SU-DHL-6 (cell line): Measurements from ENCODE around the gene PCSK2.

Experiments used
- H2AFZ ChIP-seq: fragments of 200-600 bp; sonication (generic); 2 replicates; pipeline ENCODE4 v1.6.1; 2014; ENCODE audit warnings: low read depth, mild to moderate bottlenecking, moderate library complexity, mixed read lengths, antibody characterized with exemption, low read length; ENCODE audit not compliant: severe bottlenecking
- H3F3A ChIP-seq: fragments of 200-600 bp; shearing (Covaris generic); 2 replicates; pipeline ENCODE4 v1.6.0; 2016; ENCODE audit warnings: antibody characterized with exemption, mild to moderate bottlenecking; ENCODE audit not compliant: insufficient read depth
- H3K27ac ChIP-seq: fragments of 200-600 bp; sonication (generic); 2 replicates; pipeline ENCODE4 v1.5.1; 2016; ENCODE audit warnings: low read depth, mild to moderate bottlenecking, low read length, moderate library complexity, mixed read lengths
- H3K27me3 ChIP-seq: fragments of 200-600 bp; sonication (generic), shearing (Covaris generic); 2 replicates; pipeline ENCODE4 v1.6.0; 2014; ENCODE audit warnings: mild to moderate bottlenecking, low read length
- H3K36me3 ChIP-seq: fragments of 200-600 bp; sonication (generic); 2 replicates; pipeline ENCODE4 v1.6.1; 2014; ENCODE audit warnings: mild to moderate bottlenecking, low read length, mixed read lengths
- H3K4me2 ChIP-seq: fragments of 300-600, 200-600 bp; shearing (Covaris generic), sonication (generic); 2 replicates; pipeline ENCODE4 v1.6.0; 2014; ENCODE audit warnings: low read length, low read depth, mild to moderate bottlenecking; ENCODE audit not compliant: poor library complexity, severe bottlenecking
- H3K4me3 ChIP-seq: fragments of 200-600 bp; sonication (generic); 2 replicates; pipeline ENCODE4 v1.5.1; 2014; ENCODE audit warnings: antibody characterized with exemption, low read length, mild to moderate bottlenecking, mixed read lengths; ENCODE audit not compliant: insufficient read depth, poor library complexity, severe bottlenecking
- H3K79me2 ChIP-seq: fragments of 200-600 bp; sonication (generic); 2 replicates; pipeline ENCODE4 v1.6.1; 2014; ENCODE audit warnings: mild to moderate bottlenecking, low read length, moderate library complexity; ENCODE audit not compliant: insufficient read depth
- H3K9ac ChIP-seq: fragments of 200-600 bp; sonication (generic); 2 replicates; pipeline ENCODE4 v1.7.0; 2014; ENCODE audit warnings: mild to moderate bottlenecking, low read length
- H3K9me2 ChIP-seq: fragments of 200-600 bp; sonication (generic); replicated peaks from 2 replicates; pipeline ENCODE4 v1.6.1; 2014; ENCODE audit warnings: low read length; ENCODE audit not compliant: insufficient read depth
- H3K9me3 ChIP-seq: fragments of 200-600 bp; sonication (generic); 2 replicates; pipeline ENCODE4 v1.6.1; 2014; ENCODE audit warnings: low read length, mixed read lengths; ENCODE audit not compliant: insufficient read depth
- H4K20me1 ChIP-seq: fragments of 200-600 bp; sonication (generic); 2 replicates; pipeline ENCODE4 v1.6.1; 2014; ENCODE audit warnings: low read depth, mild to moderate bottlenecking, antibody characterized with exemption, low read length, moderate library complexity, mixed read lengths
- CTCF ChIP-seq: fragments of 200-600 bp; sonication (generic); IDR thresholded peaks from one replicate; pipeline ENCODE4 v1.5.1; 2017; ENCODE audit warnings: antibody characterized with exemption, mild to moderate bottlenecking, low read length, moderate library complexity; ENCODE audit not compliant: insufficient read depth, poor library complexity, severe bottlenecking
- EZH2phosphoT487 ChIP-seq: fragments of 200-600 bp; sonication (generic), shearing (Covaris generic); conservative IDR thresholded peaks from 2 replicates; pipeline ENCODE4 v1.6.1; 2018; ENCODE audit warnings: mild to moderate bottlenecking, antibody characterized with exemption, low read length, moderate library complexity, mixed read lengths

Gene PCSK2

GRCh38 chr20:17495826-17496225, 269.0 kb downstream of the PCSK2 start:
- H4K20me1 ChIP-seq, result no peaks in the 10 kb centered on the region
- H2AFZ ChIP-seq, result no peak overlapping the region
- H3K4me2 ChIP-seq, result no peak overlapping the region
- no peaks in the 10 kb centered on the region for H3K79me2 ChIP-seq
- H3K9ac ChIP-seq, result no peak overlapping the region
- H3K9me2 ChIP-seq, result no peaks in the 10 kb centered on the region
- H3F3A ChIP-seq, result no peaks in the 10 kb centered on the region
- no peaks in the 10 kb centered on the region for H3K27me3 ChIP-seq
- TF ChIP-seq CTCF (no peak), EZH2phosphoT487 (no peak)
- H3K27ac ChIP-seq, result no peak overlapping the region
- no peak overlapping the region for H3K4me3 ChIP-seq
- no peaks in the 10 kb centered on the region for H3K36me3 ChIP-seq
- H3K9me3 ChIP-seq, result no peaks in the 10 kb centered on the region

GRCh38 chr20:17497821-17498580, 271.2 kb downstream of the PCSK2 start:
- H3K9ac ChIP-seq, result no peak overlapping the region
- TF ChIP-seq CTCF, result no peak
- TF ChIP-seq EZH2phosphoT487, result no peak
- H2AFZ ChIP-seq, result no peak overlapping the region

GRCh38 chr20:17498641-17499040, 271.8 kb downstream of the PCSK2 start:
- H3K9ac ChIP-seq, result no peak overlapping the region
- H3F3A ChIP-seq, result no peaks in the 10 kb centered on the region
- H3K9me2 ChIP-seq, result no peaks in the 10 kb centered on the region
- no peaks in the 10 kb centered on the region for H4K20me1 ChIP-seq
- no peak overlapping the region for H3K27ac ChIP-seq
- no peaks in the 10 kb centered on the region for H3K9me3 ChIP-seq
- no peak overlapping the region for H3K4me2 ChIP-seq
- no peaks in the 10 kb centered on the region for H3K27me3 ChIP-seq
- no peak overlapping the region for H2AFZ ChIP-seq
- TF ChIP-seq EZH2phosphoT487, result no peak
- no peak for TF ChIP-seq CTCF
- no peaks in the 10 kb centered on the region for H3K36me3 ChIP-seq
- no peak overlapping the region for H3K4me3 ChIP-seq
- H3K79me2 ChIP-seq, result no peaks in the 10 kb centered on the region

More at GRCh38 chr20:17497821-17498580, 271.2 kb downstream of the PCSK2 start:
- H3K36me3 ChIP-seq, result no peaks in the 10 kb centered on the region
- H3F3A ChIP-seq, result no peaks in the 10 kb centered on the region
- no peaks in the 10 kb centered on the region for H3K9me3 ChIP-seq
- no peak overlapping the region for H3K27ac ChIP-seq
- no peaks in the 10 kb centered on the region for H3K9me2 ChIP-seq
- no peaks in the 10 kb centered on the region for H4K20me1 ChIP-seq
- no peak overlapping the region for H3K4me3 ChIP-seq
- H3K27me3 ChIP-seq, result no peaks in the 10 kb centered on the region
- H3K4me2 ChIP-seq, result no peak overlapping the region
- H3K79me2 ChIP-seq, result no peaks in the 10 kb centered on the region
